SK-N-SH treated with all-trans-retinoic acid at 6 μM for 48 hours (cell line): Measurements from ENCODE around the gene CCDC174.

Source experiments
- OSR1 ChIP-seq: fragments of 250-450 bp; sonication (Bioruptor Pico); IDR thresholded peaks from 2 replicates; pipeline ENCODE4 v1.8.0; 2022; ENCODE audit warnings: moderate library complexity, mild to moderate bottlenecking, inconsistent platforms
- TCF4 ChIP-seq: fragments of 250-450 bp; sonication (Bioruptor Pico); IDR thresholded peaks from 2 replicates; pipeline ENCODE4 v1.8.0; 2021; ENCODE audit warnings: mild to moderate bottlenecking, moderate library complexity, borderline replicate concordance
- ZFP3 ChIP-seq: fragments of 250-450 bp; sonication (Bioruptor Pico); IDR thresholded peaks from 2 replicates; pipeline ENCODE4 v1.5.0; 2020; ENCODE audit warnings: mild to moderate bottlenecking, moderate library complexity
- ZNF70 ChIP-seq: fragments of 450-650 bp; formaldehyde crosslinking; IDR thresholded peaks from 2 replicates; pipeline ENCODE4 v1.5.0; 2020; ENCODE audit warnings: mild to moderate bottlenecking, moderate library complexity

DNA sequence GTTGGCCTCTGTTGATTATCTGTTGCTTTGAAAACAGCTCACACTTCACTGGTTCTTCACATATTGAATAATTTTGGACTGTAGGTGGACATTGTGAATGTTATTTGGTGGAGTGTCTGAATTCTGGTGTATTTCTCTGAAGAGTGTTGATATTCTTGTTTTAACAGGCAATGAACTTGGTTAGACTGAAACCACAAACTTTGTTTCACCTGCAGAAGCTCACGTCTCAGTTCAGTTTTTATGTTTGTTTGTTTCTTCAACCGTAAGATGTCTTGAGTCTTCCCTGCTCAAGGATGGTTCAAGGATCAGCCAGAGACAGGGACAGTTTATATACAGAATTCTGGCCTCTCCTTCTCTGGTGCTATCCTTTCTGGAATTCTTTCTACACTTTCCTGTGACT lies 67.0 kb downstream of the CCDC174 start:
- TF ChIP-seq TCF4 (CRISPR knock-in tag) (no peak), ZFP3 (CRISPR knock-in tag) (no peak), ZNF70 (CRISPR knock-in tag) (no peak), OSR1 (CRISPR knock-in tag) (no peak)
